HepG2 (cell line): ENCODE data around the gene RPL39. TPM values are rescaled to one million over a fixed set of nuclear protein-coding genes. Genes with fewer than 3 reads are reported as not detected.

Source experiments
- CREB3 ChIP-seq: sonication (generic); formaldehyde crosslinking; IDR thresholded peaks from 2 replicates; pipeline ENCODE4 v1.5.0; 2020; ENCODE audit warnings: missing genetic modification reagents
- DNMT1 ChIP-seq: sonication (generic); formaldehyde crosslinking; IDR thresholded peaks from 2 replicates; pipeline ENCODE4 v1.5.1; 2020; ENCODE audit warnings: mild to moderate bottlenecking, missing genetic modification reagents
- E2F5 ChIP-seq: sonication (generic); formaldehyde crosslinking; conservative IDR thresholded peaks from 2 replicates; pipeline ENCODE4 v1.4.0; 2020; ENCODE audit warnings: missing genetic modification reagents
- ETS1 ChIP-seq: sonication (generic); formaldehyde crosslinking; IDR thresholded peaks from 2 replicates; pipeline ENCODE4 v1.4.0; 2020; ENCODE audit warnings: missing genetic modification reagents
- KDM3A ChIP-seq: IDR thresholded peaks from 2 replicates; pipeline ENCODE4 v1.6.1; 2018; ENCODE audit warnings: low read depth, missing compliant biosample characterization
- KLF11 ChIP-seq: IDR thresholded peaks from 2 replicates; pipeline ENCODE4 v1.6.1; 2016; ENCODE audit warnings: missing compliant biosample characterization
- MAX ChIP-seq: IDR thresholded peaks from 2 replicates; pipeline ENCODE4 v1.6.1; 2012; ENCODE audit warnings: inconsistent platforms
- MIER2 ChIP-seq: IDR thresholded peaks from 2 replicates; pipeline ENCODE4 v1.6.1; 2016; ENCODE audit warnings: missing biosample characterization, missing genetic modification reagents
- MLXIP ChIP-seq: sonication (generic); formaldehyde crosslinking; IDR thresholded peaks from 2 replicates; pipeline ENCODE4 v1.9.0; 2021; ENCODE audit warnings: missing genetic modification reagents, borderline replicate concordance
- MYC ChIP-seq: sonication (generic); formaldehyde crosslinking; IDR thresholded peaks from 2 replicates; pipeline ENCODE4 v1.9.0; 2021; ENCODE audit warnings: missing genetic modification reagents, borderline replicate concordance
- NR2F6 ChIP-seq, 2 experiments: IDR thresholded peaks; 2 replicates each; pipeline ENCODE4 v1.6.1; 2016; ENCODE audit warnings: antibody characterized with exemption in 1 of 2, mild to moderate bottlenecking in 1 of 2
- PAX8 ChIP-seq: sonication (generic); formaldehyde crosslinking; IDR thresholded peaks from 2 replicates; pipeline ENCODE4 v1.8.0; 2022; ENCODE audit warnings: mild to moderate bottlenecking, missing genetic modification reagents, borderline replicate concordance
- RBM22 ChIP-seq: fragments of 200-400 bp; formaldehyde crosslinking; optimal IDR thresholded peaks from 2 replicates; pipeline ENCODE3; 2017; ENCODE audit warnings: mild to moderate bottlenecking, low read length, moderate library complexity
- SALL1 ChIP-seq: sonication (generic); formaldehyde crosslinking; IDR thresholded peaks from 2 replicates; pipeline ENCODE4 v1.8.0; 2022; ENCODE audit warnings: mild to moderate bottlenecking, missing genetic modification reagents
- TARDBP ChIP-seq: sonication (generic); formaldehyde crosslinking; IDR thresholded peaks from 2 replicates; pipeline ENCODE4 v1.8.0; 2022; ENCODE audit warnings: mild to moderate bottlenecking, missing genetic modification reagents
- ZFAT ChIP-seq: sonication (generic); formaldehyde crosslinking; conservative IDR thresholded peaks from 2 replicates; pipeline ENCODE4 v1.8.1; 2023; ENCODE audit warnings: missing genetic modification reagents, inconsistent platforms
- ZFP82 ChIP-seq: sonication (generic); formaldehyde crosslinking; IDR thresholded peaks from 2 replicates; pipeline ENCODE4 v1.5.1; 2020; ENCODE audit warnings: mild to moderate bottlenecking, missing genetic modification reagents, borderline replicate concordance
- ZNF180 ChIP-seq: sonication (generic); formaldehyde crosslinking; IDR thresholded peaks from 2 replicates; pipeline ENCODE4 v1.4.0; 2020; ENCODE audit warnings: low read depth, missing genetic modification reagents, borderline replicate concordance
- ZNF598 ChIP-seq: sonication (generic); formaldehyde crosslinking; IDR thresholded peaks from 2 replicates; pipeline ENCODE4 v1.5.1; 2020; ENCODE audit warnings: mild to moderate bottlenecking, missing genetic modification reagents, borderline replicate concordance
- ZNF800 ChIP-seq: sonication (generic); formaldehyde crosslinking; IDR thresholded peaks from 2 replicates; pipeline ENCODE4 v1.4.0; 2020; ENCODE audit warnings: missing genetic modification reagents
- ZSCAN20 ChIP-seq: sonication (generic); formaldehyde crosslinking; IDR thresholded peaks from 2 replicates; pipeline ENCODE4 v1.4.0; 2020; ENCODE audit warnings: missing genetic modification reagents, mild to moderate bottlenecking, borderline replicate concordance
- polyA plus RNA-seq, 8 experiments: library from polyadenylated mRNA; depleted of rRNA in 3 of 8; stranded (reverse) in 7 of 8; unstranded in 1 of 8; fragments of >200 nt; fragmentation: Illumina TruSeq in 4 of 8; extraction: Trizol in 4 of 8; gene quantifications; 2 replicates each; pipeline versions ENCODE4 v1.2.1 to v1.2.3, GENCODE V29; 2011 to 2016; ENCODE audit warnings: low read depth in 4 of 8, missing spikeins in 1 of 8, mixed read lengths in 1 of 8; ENCODE audit not compliant: insufficient read depth in 1 of 8
- total RNA-seq, 5 experiments: library from RNA; depleted of rRNA; stranded (reverse); fragments of >200 nt; fragmentation: Illumina TruSeq; extraction: Trizol; gene quantifications; 2 replicates each; pipeline ENCODE4 v1.2.3, GENCODE V29; 2016; ENCODE audit warnings: low read depth in 1 of 5

RPL39 gene
- total and polyA plus RNA-seq, 2 of the 13 experiments (the other 11 are each of a cell fraction or from before 2014, with no cell fraction given): 2,312 to 3,547 TPM

- no peak for TF ChIP-seq MLXIP (CRISPR knock-in tag)
- TF ChIP-seq ZNF598: no peak
- TF ChIP-seq ETS1: 0 out of 2 replicates have a peak, but pooled peaks have one; percentile 26
- no peak for TF ChIP-seq KLF11 (CRISPR knock-in tag)
- TF ChIP-seq DNMT1: peak; percentile 25; the same call in 1 of the 2 replicates
- no peak for TF ChIP-seq ZFP82 (CRISPR knock-in tag)
- no peak for TF ChIP-seq MIER2
- TF ChIP-seq CREB3: no peak
- TF ChIP-seq ZFAT (CRISPR knock-in tag): no peak
- TF ChIP-seq ZNF800 (CRISPR knock-in tag): no peak; the same call in 1 of the 2 replicates
- no peak for TF ChIP-seq RBM22
- peak; percentile 56; the same call in 1 of the 2 replicates for TF ChIP-seq TARDBP (CRISPR knock-in tag)
- peak; percentile 34; the same call in 1 of the 2 replicates for TF ChIP-seq MYC (CRISPR knock-in tag)
- peak; percentile 77 for TF ChIP-seq MAX
- TF ChIP-seq E2F5: no peak
- 0 out of 2 replicates have a peak, but pooled peaks have one; percentile 50 for TF ChIP-seq PAX8
- TF ChIP-seq ZSCAN20 (CRISPR knock-in tag): no peak
- TF ChIP-seq KDM3A (CRISPR knock-in tag): peak; percentile 67; the same call in 1 of the 2 replicates
- TF ChIP-seq SALL1: peak; percentile 76
- no peak; the same call in 1 of the 2 replicates for TF ChIP-seq NR2F6 (IDR thresholded peaks at IDR 0.05)
- peak; percentile 96 for TF ChIP-seq NR2F6 (CRISPR knock-in tag; IDR thresholded peaks at IDR 0.05)
- TF ChIP-seq ZNF180 (CRISPR knock-in tag): no peak
Measured at GRCh38 chrX:119757979-119758730, 33.3 kb downstream of the RPL39 start, which contains the start of gene SOWAHD (continued).
